Suprapubic skin (tissue), 4 donors: ENCODE data around the gene NCOA5. TPM values are rescaled to one million over a fixed set of nuclear protein-coding genes. Genes with fewer than 3 reads are reported as not detected.

Experiments used
- DNase-seq, 2 donors: peaks; one replicate each; pipeline ENCODE4 v3.0.0-alpha.2; 2019; ENCODE audit warnings: low spot score in 2 of 2
- H3K27ac ChIP-seq: fragments of 200-600 bp; sonication (generic); one replicate; pipeline ENCODE4 v1.5.1; 2019
- H3K27me3 ChIP-seq: fragments of 200-600 bp; sonication (generic); one replicate; pipeline ENCODE4 v1.5.1; 2019
- H3K36me3 ChIP-seq: fragments of 200-600 bp; sonication (generic); one replicate; pipeline ENCODE4 v1.5.1; 2019
- H3K4me1 ChIP-seq: fragments of 200-600 bp; sonication (generic); one replicate; pipeline ENCODE4 v1.5.1; 2019
- H3K4me3 ChIP-seq: fragments of 200-600 bp; sonication (generic); one replicate; pipeline ENCODE4 v1.5.1; 2019; ENCODE audit warnings: mild to moderate bottlenecking
- H3K9me3 ChIP-seq: fragments of 200-600 bp; sonication (generic); one replicate; pipeline ENCODE4 v1.5.1; 2019
- EP300 ChIP-seq: sonication (generic); formaldehyde crosslinking; IDR thresholded peaks from one replicate; pipeline ENCODE4 v1.6.1; 2017; ENCODE audit warnings: antibody characterized with exemption
- POLR2A ChIP-seq, 2 donors: fragments of 450-650 bp; IDR thresholded peaks; one replicate each; pipeline ENCODE4 v1.6.1; 2017; ENCODE audit warnings: antibody characterized with exemption in 2 of 2, mild to moderate bottlenecking in 2 of 2, moderate library complexity in 2 of 2
- POLR2AphosphoS5 ChIP-seq, 3 donors: sonication (generic); formaldehyde crosslinking; IDR thresholded peaks; one replicate each; pipeline ENCODE4 v1.6.1; 2017; ENCODE audit warnings: antibody characterized with exemption in 3 of 3
- WGBS: methylation state at CpG from one replicate; pipeline ENCODE4 v1.1.5; 2018; 5-methylcytosine and 5-hydroxymethylcytosine counted together
- total RNA-seq, 4 donors: library from RNA; depleted of rRNA; stranded (reverse); fragments of >200 nt; gene quantifications; one replicate each; pipeline ENCODE4 v1.1.0, GENCODE V29; 2016
- TF ChIP-seq, protein P1 (sequence below), 2 donors: fragments of 200-600 bp in 1 of 2; fragments of 450-650 bp in 1 of 2; sonication (generic) in 1 of 2; IDR thresholded peaks; one replicate each; pipeline ENCODE4 v1.5.1; 2016 to 2019; ENCODE audit warnings: antibody characterized with exemption in 2 of 2, mild to moderate bottlenecking in 1 of 2, moderate library complexity in 1 of 2

NCOA5 gene
- total RNA-seq, 4 donors from 2014 or later, result 23.2 to 30.1 (median 25.2) TPM

DNA sequence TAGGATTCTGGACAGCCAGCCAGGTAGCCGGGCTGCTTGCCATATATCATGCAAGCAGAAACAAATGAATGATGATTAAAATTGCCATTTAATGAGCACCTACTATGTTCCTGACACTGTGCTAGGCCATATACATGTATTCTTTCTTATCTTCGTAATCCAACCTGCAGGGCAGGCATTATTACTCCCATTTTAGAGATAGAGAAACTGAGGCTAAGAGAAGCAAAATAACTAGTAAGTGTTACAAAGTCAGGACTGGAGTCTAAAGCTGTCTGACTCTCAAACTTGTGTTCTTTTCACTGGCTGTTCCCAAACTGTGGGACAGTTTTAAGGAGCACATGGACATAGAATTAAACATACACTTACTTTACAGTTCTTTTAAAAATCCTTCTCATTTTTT lies 30.4 kb upstream of the NCOA5 start:
- H3K4me3 ChIP-seq, result no peak overlapping the region
- 88% methylated on average over 2 of the region's 2 CpGs for WGBS
- no peak overlapping the region for H3K27ac ChIP-seq
- no peak for DNase-seq
- peaks cover 21% of the 10 kb centered on the region for H3K36me3 ChIP-seq
- no peaks in the 10 kb centered on the region for H3K9me3 ChIP-seq
- H3K4me1 ChIP-seq, result peaks cover 31% of the 10 kb centered on the region
- no peaks in the 10 kb centered on the region for H3K27me3 ChIP-seq
- no peak for TF ChIP-seq POLR2AphosphoS5 (IDR thresholded peaks at IDR 0.05)
- TF ChIP-seq EP300, result no peak
- TF ChIP-seq POLR2A (IDR thresholded peaks at IDR 0.05), result no peak
- TF ChIP-seq, protein P1, sequence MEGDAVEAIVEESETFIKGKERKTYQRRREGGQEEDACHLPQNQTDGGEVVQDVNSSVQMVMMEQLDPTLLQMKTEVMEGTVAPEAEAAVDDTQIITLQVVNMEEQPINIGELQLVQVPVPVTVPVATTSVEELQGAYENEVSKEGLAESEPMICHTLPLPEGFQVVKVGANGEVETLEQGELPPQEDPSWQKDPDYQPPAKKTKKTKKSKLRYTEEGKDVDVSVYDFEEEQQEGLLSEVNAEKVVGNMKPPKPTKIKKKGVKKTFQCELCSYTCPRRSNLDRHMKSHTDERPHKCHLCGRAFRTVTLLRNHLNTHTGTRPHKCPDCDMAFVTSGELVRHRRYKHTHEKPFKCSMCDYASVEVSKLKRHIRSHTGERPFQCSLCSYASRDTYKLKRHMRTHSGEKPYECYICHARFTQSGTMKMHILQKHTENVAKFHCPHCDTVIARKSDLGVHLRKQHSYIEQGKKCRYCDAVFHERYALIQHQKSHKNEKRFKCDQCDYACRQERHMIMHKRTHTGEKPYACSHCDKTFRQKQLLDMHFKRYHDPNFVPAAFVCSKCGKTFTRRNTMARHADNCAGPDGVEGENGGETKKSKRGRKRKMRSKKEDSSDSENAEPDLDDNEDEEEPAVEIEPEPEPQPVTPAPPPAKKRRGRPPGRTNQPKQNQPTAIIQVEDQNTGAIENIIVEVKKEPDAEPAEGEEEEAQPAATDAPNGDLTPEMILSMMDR (IDR thresholded peaks at IDR 0.05), result no peak

DNA sequence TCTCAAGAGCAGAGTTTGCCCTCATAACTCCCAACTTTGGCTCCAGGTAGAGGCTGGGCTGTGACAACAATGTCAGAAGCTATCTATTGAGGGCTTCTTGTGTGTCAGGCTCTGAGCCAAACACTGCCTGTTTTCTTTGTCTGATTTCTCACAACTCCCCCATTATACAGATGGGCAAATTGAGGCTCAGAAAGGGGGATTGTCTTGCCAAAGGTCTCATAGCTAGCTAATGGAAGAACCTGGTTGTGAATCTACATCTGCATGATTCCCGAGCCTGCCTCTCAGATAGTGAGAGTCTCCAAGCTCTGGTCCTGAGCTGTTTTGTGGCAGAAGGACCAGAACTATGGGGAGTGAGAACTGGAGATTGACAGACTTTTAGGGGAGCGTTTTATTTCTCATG lies 29.8 kb upstream of the NCOA5 start:
- H3K4me1 ChIP-seq, result peaks cover 31% of the 10 kb centered on the region
- H3K4me3 ChIP-seq, result no peak overlapping the region
- H3K9me3 ChIP-seq, result no peaks in the 10 kb centered on the region
- no peak overlapping the region for H3K27ac ChIP-seq
- DNase-seq, result no peak
- no peaks in the 10 kb centered on the region for H3K27me3 ChIP-seq
- TF ChIP-seq POLR2A (IDR thresholded peaks at IDR 0.05) (no peak), EP300 (no peak), POLR2AphosphoS5 (IDR thresholded peaks at IDR 0.05) (no peak)
- TF ChIP-seq, protein P1 (IDR thresholded peaks at IDR 0.05), result no peak
- peaks cover 21% of the 10 kb centered on the region for H3K36me3 ChIP-seq
- WGBS, result 84% methylated on average over 2 of the region's 2 CpGs

DNA sequence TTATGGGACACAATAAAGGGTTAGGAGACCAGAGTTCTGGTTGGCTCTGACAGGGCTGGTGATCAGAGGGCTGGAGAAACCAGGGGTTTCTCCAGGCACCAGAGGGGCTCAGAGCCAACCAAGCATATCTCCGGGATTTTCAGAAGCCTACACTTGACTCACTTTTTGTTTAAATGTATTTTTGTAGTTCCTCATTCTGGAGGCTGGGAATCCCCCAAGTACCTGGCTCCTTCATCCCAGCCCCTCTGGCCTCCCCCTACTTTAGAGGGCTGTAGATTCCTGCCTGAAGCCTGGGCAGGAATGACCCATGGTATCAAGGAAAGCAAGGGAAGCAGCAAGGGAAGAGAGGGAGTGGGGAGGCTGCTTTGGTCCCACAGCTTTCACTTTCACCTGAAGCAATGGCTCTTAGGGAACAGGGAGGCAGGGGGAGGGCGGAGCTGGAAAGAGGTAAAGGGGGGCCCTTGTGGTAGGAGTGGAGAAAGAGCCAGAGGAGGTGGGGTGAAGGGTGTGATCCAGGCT lies 29.3 kb upstream of the NCOA5 start:
- Histone ChIP-seq H3K4me1 (peaks cover 31% of the 10 kb centered on the region), H3K4me3 (peak overlapping the region; percentile 47), H3K36me3 (peaks cover 20% of the 10 kb centered on the region), H3K27ac (no peak overlapping the region), H3K27me3 (no peaks in the 10 kb centered on the region), H3K9me3 (no peaks in the 10 kb centered on the region)
- WGBS, result 64% methylated on average over 2 of the region's 2 CpGs
- TF ChIP-seq POLR2A (IDR thresholded peaks at IDR 0.05) (no peak), EP300 (no peak), POLR2AphosphoS5 (IDR thresholded peaks at IDR 0.05) (no peak)
- TF ChIP-seq, protein P1 (IDR thresholded peaks at IDR 0.05), result no peak
- peak in 1 of 2 donors; percentile 73 for DNase-seq

DNA sequence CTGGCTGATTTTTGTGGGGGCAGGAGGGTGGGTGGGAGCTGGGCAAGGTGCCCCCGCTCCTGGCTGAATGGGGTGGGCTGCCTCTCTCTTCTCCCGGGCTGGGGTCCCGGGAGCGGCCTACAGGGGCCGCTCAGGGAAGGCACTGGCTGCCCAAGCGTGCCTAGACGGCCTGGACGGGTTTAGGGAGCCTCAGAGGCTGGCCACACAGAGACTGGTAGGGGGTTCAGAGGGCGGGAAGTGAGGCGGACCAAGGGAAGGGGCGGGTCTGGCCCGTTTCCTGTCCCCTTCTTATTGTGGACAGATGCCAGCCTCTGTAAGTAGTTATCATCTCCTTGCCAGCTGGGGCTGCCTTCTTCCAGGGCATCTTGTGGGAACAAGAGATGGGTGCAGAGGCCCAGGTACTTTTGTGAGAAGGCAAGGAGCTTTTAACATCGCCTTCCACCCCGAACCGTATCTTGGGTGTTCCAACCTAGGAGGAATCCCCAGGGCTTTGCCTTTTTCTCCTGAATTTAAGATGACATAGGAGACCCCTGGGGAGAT lies 28.8 kb upstream of the NCOA5 start:
- H3K4me1 ChIP-seq, result peaks cover 31% of the 10 kb centered on the region

More for the DNA sequence above, 28.8 kb upstream of the NCOA5 start:
- TF ChIP-seq, protein P1 (IDR thresholded peaks at IDR 0.05), result no peak
- TF ChIP-seq EP300 (no peak), POLR2AphosphoS5 (IDR thresholded peaks at IDR 0.05) (no peak), POLR2A (IDR thresholded peaks at IDR 0.05) (no peak)
- 25% methylated on average over 8 of the region's 15 CpGs for WGBS
- H3K27ac ChIP-seq, result peak overlapping the region; percentile 43
- no peaks in the 10 kb centered on the region for H3K9me3 ChIP-seq
- no peaks in the 10 kb centered on the region for H3K27me3 ChIP-seq
- peak overlapping the region; percentile 47 for H3K4me3 ChIP-seq
- peak; percentile 45 to 72 for DNase-seq
- peaks cover 15% of the 10 kb centered on the region for H3K36me3 ChIP-seq
